Measurements from ENCODE around the gene AXL. TPM values are rescaled to one million over a fixed set of nuclear protein-coding genes. Genes with fewer than 3 reads are reported as not detected.

AXL gene
- total and polyA plus RNA-seq, 2 experiments from 2014 or later, result 340 to 421 TPM

GRCh38 chr19:41263042-41263849, 44.2 kb downstream of the AXL start:
- Histone ChIP-seq H3K27me3 (replicated peaks; ENCODE audit: insufficient read depth) (no peaks in the 10 kb centered on the region), H3F3A (ENCODE audit: insufficient read depth) (peaks cover 39% of the 10 kb centered on the region), H3K4me3 (peak overlapping the region; percentile 79), H3K9ac (peak overlapping the region; percentile 97), H3K4me1 (ENCODE audit: insufficient read depth) (peaks cover 13% of the 10 kb centered on the region; the same call in 1 of the 2 replicates), H2AFZ (peak overlapping the region; percentile 8), H3K79me2 (ENCODE audit: insufficient read depth) (peaks cover 41% of the 10 kb centered on the region), H3K9me2 (ENCODE audit: insufficient read depth) (no peaks in the 10 kb centered on the region), H3K27ac (peak overlapping the region; percentile 99), H3K9me3 (ENCODE audit: low read depth) (no peaks in the 10 kb centered on the region), H4K20me1 (ENCODE audit: insufficient read depth) (no peaks in the 10 kb centered on the region), H3K4me2 (ENCODE audit: unreplicated experiment) (peak overlapping the region; percentile 87), H3K36me3 (ENCODE audit: low read depth) (peaks cover 36% of the 10 kb centered on the region)
- no peak for TF ChIP-seq EZH2phosphoT487 (IDR thresholded peaks at IDR 0.05; ENCODE audit: insufficient read depth, low read depth)
- TF ChIP-seq EZH2 (IDR thresholded peaks at IDR 0.05; ENCODE audit: insufficient read depth, poor library complexity, severe bottlenecking), result no peak
- peak; percentile 93 for DNase-seq
- in situ Hi-C loops (cut with MboI), result no loop called here
- WGBS, 2 experiments (ENCODE audit: low coverage in 1 of 2, low lambda C conversion rate in 2 of 2, missing lambda C conversion rate in 2 of 2), result 1 to 2% methylated on average over 46 of the region's 46 CpGs

DNA sequence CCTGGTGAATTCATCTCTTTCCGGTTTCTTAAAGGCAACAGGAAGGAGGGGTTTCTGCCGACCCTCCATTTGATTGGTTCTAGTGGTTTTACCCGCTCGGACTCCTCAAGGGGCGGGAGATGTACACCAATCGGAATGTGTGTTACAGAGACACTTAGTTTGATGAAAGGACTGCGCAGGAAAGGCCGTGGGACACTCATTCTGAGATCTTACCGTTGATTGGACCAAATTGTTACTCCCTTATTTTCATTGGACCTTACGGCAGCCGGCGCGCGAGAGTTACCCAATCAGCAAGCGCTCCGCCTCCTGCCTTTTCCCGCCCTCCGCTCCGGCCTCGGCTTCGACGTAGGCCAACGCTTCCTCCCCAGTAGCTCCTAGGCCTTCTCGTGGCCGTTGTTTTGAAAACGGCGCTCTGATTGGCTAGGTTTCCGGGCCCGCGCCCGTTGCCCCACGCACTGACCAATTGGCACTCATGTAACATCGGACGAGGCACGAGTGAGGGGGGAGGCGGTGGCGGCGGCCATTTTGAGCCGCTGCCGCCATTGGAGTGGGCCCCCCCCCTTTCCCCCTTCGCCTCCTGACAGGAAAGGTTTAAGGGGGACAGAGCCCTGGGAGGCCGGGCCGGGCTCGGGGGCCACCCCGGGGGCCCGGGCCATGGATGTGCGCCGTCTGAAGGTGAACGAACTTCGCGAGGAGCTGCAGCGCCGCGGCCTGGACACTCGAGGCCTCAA, 45.0 kb downstream of the AXL start, which contains the start of gene HNRNPUL1:
TSS of gene HNRNPUL1 (plus strand) at position 523 of the 731 bp plus-strand sequence. CDS start at position 655, 132 bp downstream.
- H3K27me3 ChIP-seq (replicated peaks; ENCODE audit: insufficient read depth), result no peaks in the 10 kb centered on the region
- peak within 1 kb of the TSS; percentile 99 for H3K27ac ChIP-seq
- peaks cover 48% of the 10 kb centered on the region for H3K79me2 ChIP-seq (ENCODE audit: insufficient read depth)
- in situ Hi-C loops (cut with MboI), result no loop called here
- peak within 1 kb of the TSS; percentile 94 for H3K4me3 ChIP-seq
- no peak for TF ChIP-seq EZH2 (IDR thresholded peaks at IDR 0.05; ENCODE audit: insufficient read depth, poor library complexity, severe bottlenecking)
- TF ChIP-seq EZH2phosphoT487 (IDR thresholded peaks at IDR 0.05; ENCODE audit: insufficient read depth, low read depth), result no peak
- peaks cover 31% of the 10 kb centered on the region for H3F3A ChIP-seq (ENCODE audit: insufficient read depth)
- 1 to 2% methylated on average over 47 to 55 of the region's 55 CpGs for WGBS, 2 experiments (ENCODE audit: low coverage in 1 of 2, low lambda C conversion rate in 2 of 2, missing lambda C conversion rate in 2 of 2)
- H3K9me3 ChIP-seq (ENCODE audit: low read depth), result no peaks in the 10 kb centered on the region
- peak; percentile 99 for DNase-seq
- peaks cover 36% of the 10 kb centered on the region for H3K36me3 ChIP-seq (ENCODE audit: low read depth)
- peak within 1 kb of the TSS; percentile 30 for H2AFZ ChIP-seq
- peaks cover 13% of the 10 kb centered on the region; the same call in 1 of the 2 replicates for H3K4me1 ChIP-seq (ENCODE audit: insufficient read depth)
- H4K20me1 ChIP-seq (ENCODE audit: insufficient read depth), result no peaks in the 10 kb centered on the region
- H3K4me2 ChIP-seq (ENCODE audit: unreplicated experiment), result peak within 1 kb of the TSS; percentile 98
- peak within 1 kb of the TSS; percentile 100 for H3K9ac ChIP-seq
- no peaks in the 10 kb centered on the region for H3K9me2 ChIP-seq (ENCODE audit: insufficient read depth)

DNA sequence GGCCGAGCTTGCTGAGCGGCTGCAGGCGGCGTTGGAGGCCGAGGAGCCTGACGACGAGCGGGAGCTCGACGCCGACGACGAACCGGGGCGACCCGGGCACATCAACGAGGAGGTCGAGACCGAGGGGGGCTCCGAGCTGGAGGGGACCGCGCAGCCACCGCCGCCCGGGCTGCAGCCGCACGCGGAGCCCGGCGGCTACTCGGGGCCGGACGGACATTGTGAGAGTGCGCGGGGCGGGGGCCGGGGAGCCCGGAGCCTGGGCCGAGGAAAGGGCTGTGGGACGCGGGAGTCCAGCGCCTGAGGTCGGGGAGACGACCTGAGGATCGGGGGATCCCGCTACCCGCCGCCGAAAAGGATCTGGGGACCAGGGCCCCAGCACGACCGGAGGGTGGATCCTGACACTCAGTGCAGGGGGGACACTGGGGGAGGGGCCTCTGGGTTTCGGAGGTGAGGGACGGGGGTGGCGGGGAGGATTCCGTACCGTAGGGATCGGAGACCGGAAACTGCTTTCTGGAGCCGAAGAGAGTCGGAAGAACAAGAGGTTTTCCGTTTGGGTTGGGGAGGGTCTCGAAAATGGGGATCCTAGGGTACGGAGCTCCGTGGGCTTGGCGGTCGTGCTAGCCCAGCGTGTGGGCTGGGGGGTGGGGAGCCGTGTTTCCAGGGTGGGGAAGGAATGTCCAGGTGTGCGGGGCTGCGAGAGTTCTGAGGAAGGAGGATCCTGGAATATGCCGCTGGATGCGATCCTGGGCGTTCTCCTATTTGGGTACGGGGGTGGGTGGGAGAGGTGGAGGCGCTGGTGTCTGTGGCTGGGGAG, 45.8 kb downstream of the AXL start:
- peaks cover 23% of the 10 kb centered on the region for H3F3A ChIP-seq (ENCODE audit: insufficient read depth)
- no peaks in the 10 kb centered on the region for H3K27me3 ChIP-seq (replicated peaks; ENCODE audit: insufficient read depth)
- peaks cover 56% of the 10 kb centered on the region for H3K79me2 ChIP-seq (ENCODE audit: insufficient read depth)
- H3K9ac ChIP-seq, result peak overlapping the region; percentile 100
- WGBS, 2 experiments (ENCODE audit: low coverage in 1 of 2, low lambda C conversion rate in 2 of 2, missing lambda C conversion rate in 2 of 2), result 1 to 3% methylated on average over 48 to 75 of the region's 75 CpGs
- in situ Hi-C loops (cut with MboI), result no loop called here
- H4K20me1 ChIP-seq (ENCODE audit: insufficient read depth), result no peaks in the 10 kb centered on the region
- peaks cover 13% of the 10 kb centered on the region; the same call in 1 of the 2 replicates for H3K4me1 ChIP-seq (ENCODE audit: insufficient read depth)
- H3K9me3 ChIP-seq (ENCODE audit: low read depth), result no peaks in the 10 kb centered on the region
- peak overlapping the region; percentile 94 for H3K4me3 ChIP-seq
- peaks cover 36% of the 10 kb centered on the region for H3K36me3 ChIP-seq (ENCODE audit: low read depth)
- H3K27ac ChIP-seq, result peak overlapping the region; percentile 96
- TF ChIP-seq EZH2 (IDR thresholded peaks at IDR 0.05; ENCODE audit: insufficient read depth, poor library complexity, severe bottlenecking) (no peak), EZH2phosphoT487 (IDR thresholded peaks at IDR 0.05; ENCODE audit: insufficient read depth, low read depth) (no peak)
- peak overlapping the region; percentile 30; the same call in 1 of the 2 replicates for H2AFZ ChIP-seq
- DNase-seq, result peak; percentile 67
- H3K9me2 ChIP-seq (ENCODE audit: insufficient read depth), result no peaks in the 10 kb centered on the region
- peak overlapping the region; percentile 98 for H3K4me2 ChIP-seq (ENCODE audit: unreplicated experiment)

Data from GM23248 (cell line).